NCI-H510A (cell line): ENCODE results near the gene VSIG4.
"Not testable (repeated sequence)": the region's sequence is repeated elsewhere in the genome, so short reads cannot be mapped to it uniquely, and the experiment has no call there.

Source experiments
- DNase-seq: peaks from one replicate; lab custom pipeline; 2025; lab: John Stamatoyannopoulos, UW

The VSIG4 gene

DNA sequence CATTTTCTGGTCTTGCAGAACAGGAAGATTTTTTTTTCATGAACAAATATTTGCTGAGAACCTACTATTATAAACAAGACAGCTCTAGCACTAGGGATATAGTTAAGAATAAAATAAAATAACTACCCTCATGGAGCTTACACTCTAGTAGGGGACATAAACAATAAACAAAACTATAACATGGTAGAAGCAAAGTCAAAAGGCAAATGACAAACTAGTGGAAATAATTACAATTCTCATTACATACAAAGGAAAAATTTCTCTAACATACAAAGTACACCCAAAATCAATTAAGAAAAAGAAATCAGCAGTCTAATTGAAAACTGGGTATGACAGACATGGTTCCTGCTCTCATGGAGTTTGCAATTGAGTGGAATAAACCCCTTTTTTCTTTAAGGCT, 32.0 kb downstream of the VSIG4 start:
- DNase-seq, result no peak

- no peak for DNase-seq
Observed at GRCh38 chrX:66005830-66006449, 33.9 kb downstream of the VSIG4 start.

- no peak for DNase-seq
Observed at GRCh38 chrX:66004928-66005829, 34.7 kb downstream of the VSIG4 start.

DNA sequence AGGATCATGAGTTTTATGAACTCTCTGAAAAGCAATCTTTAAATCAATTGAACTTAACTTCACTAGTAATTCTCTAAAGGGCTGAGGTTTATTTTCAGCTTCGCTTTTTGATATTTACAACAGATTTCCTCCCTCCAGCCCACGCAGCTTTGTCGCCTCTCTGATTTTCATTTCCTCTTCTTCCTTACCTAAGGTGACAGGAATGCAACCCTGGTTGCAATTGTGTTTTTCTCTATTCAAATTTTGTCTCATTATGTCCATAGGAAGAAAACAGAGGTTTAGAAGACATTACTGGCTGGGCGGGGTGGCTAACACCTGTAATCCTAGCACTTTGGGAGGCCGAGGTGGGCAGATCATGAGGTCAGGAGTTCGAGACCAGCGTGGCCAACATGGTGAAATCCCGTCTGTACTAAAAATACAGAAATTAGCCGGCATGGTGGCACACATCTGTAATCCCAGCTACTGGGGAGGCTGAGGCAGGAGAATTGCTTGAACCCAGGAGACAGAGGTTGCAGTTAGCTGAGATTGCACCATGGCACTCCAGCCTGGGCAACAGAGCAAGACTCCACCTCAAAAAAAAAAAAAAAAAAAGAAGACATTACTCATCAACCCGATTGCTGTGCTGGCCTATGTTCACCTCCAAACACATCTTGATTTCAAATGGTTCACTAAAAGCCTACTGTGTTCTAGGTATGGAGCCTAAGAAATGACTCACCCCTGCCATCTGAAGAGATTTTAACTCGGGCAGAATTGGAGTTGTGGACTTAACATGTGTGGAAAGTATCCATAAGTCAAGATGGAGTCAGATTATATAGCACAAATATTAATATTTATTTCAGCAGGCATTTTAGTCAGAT, 36.8 kb downstream of the VSIG4 start:
- no peak for DNase-seq

GRCh38 chrX:66001596-66001995, 38.3 kb downstream of the VSIG4 start:
- DNase-seq, result no peak

- DNase-seq, result no peak
Observed at GRCh38 chrX:66000628-66001272, 39.1 kb downstream of the VSIG4 start.

DNA sequence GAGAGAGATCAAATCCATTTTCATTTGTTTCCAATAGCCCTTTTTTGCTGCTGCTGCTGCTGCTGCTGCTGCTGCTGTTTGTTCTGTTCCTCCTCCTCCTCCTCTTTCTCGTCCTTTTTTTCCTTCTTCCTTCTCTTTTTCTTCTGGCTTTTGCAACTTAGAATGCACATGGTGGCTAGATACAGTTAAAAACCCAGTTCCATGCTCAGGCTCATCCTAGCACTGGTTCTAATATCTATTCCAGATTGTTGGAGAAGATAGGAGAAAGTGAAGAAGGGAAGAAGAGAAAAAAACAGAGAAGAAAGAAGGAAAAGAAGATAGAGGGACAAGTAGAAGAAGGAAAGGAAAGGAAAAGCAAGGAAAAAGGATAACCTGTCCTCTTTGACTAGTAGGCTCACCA, 39.7 kb downstream of the VSIG4 start:
- DNase-seq, result no peak

- no peak for DNase-seq
Observed at GRCh38 chrX:65999563-66000148, 40.2 kb downstream of the VSIG4 start.

DNA sequence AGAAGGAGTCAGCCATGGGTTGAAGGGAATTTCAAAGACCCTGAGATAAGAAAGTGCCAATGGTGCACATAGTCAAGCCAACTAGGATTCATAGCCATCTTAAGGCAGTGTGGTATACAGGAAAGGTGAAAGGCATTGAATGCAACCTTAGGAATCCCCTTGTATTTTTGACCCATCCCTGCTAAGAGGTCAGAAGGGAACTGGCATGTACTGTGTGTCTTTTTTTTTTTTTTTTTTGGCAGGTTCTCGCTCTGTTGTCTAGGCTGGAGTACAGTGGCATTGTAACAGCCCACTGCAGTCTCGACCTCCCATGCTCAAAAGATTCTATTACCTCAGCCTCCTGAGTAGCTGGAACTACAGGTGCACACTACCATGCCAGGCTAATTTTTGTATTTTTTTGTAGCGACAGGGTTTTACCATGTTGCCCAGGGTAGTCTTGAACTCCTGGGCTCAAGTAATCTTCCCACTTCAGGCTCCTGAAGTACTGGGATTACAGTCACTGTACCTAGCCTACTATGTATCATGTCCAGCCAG, 40.8 kb downstream of the VSIG4 start:
- no peak for DNase-seq

DNA sequence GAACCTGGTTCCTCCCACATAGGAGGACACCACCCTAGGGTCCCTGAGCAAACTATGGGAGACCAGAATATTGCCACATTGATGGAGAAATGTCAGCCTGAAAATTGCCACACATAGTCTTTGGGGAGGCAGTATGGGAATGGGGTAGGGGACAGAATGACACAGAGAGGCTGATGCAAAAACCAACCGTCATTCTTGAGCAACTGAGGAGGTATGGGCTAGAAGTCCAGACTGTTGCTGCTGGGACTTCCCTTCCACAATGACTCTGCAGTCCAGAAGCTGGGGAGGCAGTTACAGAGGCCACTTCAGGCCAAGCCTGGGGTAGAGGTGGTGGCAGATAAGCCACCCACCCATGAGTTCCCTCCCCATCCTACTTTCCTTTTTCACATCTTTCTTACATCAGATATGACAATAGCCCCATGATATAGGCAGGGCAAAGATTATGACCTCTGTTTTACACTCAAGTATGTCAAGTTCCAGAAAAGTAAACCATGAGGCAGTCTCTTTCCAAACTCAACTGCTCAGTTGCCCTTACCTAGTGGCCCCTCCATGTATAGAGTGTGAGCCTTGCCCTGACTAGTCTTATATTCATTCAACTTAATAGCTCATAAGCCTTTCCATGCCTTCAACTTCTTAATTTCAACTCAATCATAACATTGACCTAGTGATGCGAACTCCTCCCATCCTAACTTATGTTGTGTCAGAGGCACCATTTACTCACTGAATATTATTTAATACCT, 41.7 kb downstream of the VSIG4 start:
- DNase-seq, result no peak

- DNase-seq, result no peak
Observed at GRCh38 chrX:65994519-65995506, 45.1 kb downstream of the VSIG4 start.

DNA sequence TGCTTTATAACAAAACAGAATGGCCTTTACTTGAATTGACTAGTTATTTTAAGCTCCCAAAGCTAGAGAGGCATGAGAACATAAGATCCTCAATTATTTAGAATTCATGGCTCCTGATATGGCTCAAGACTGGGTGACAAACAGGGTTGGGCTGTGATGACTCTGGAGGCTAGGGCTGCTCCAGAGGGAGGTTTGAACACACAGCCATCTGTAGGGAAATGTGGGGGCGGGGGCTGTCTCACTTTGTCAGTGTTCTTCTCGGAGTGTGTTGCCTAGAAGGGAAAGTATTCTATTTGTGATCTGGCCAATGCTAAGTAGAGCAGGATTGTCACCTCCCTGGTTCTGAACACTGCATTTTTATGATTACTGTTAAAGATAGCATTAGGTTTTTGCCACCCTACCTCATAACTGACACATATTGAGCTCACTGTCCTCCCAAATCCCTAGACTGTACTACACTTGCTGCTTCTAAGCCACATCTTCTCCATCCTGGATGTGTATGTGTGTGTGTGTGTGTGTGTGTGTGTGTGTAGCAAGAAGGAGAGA, 45.9 kb downstream of the VSIG4 start:
- no peak for DNase-seq

DNA sequence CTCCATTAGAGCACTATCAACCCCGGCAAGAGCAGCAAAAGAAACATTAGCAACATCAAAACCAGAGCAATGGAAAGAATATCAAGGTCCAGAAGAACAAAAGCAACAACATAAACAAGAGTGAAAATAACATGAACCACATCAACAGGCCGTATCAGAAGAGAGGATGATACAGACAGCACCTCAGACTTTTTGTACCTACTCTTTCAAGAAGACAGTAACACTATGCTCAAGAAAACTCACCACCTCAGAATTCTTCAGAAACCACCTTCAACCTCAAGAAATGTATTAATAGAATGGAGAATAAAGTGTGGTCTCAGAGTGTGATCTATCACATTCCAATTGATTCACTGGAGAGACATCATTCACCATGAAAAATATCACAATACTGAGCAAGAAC, 46.5 kb downstream of the VSIG4 start:
- no peak for DNase-seq

GRCh38 chrX:65990702-65991101, 49.2 kb downstream of the VSIG4 start:
- DNase-seq, result no peak

DNA sequence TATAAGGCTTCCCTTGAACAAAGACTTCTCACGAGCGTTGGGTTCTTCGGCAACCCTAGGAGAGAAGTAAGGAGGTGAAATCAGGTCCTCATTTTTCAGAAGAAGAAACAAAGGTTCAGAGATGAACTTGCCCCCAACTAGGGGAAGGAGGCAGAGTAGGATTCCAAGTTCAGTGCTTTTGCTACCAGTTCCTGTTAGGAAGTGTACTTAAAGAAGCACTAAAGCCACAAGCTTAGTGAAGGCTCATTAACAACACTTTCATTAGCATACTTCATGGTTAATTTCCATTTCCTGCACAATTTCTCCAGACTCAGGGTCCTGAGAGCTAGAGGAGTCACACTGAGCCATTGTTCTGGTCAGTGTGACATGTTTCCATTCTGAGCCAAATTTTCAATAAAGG, 52.1 kb downstream of the VSIG4 start:
- DNase-seq, result no peak

- no peak for DNase-seq
Observed at GRCh38 chrX:65985922-65986588, 53.8 kb downstream of the VSIG4 start.

DNA sequence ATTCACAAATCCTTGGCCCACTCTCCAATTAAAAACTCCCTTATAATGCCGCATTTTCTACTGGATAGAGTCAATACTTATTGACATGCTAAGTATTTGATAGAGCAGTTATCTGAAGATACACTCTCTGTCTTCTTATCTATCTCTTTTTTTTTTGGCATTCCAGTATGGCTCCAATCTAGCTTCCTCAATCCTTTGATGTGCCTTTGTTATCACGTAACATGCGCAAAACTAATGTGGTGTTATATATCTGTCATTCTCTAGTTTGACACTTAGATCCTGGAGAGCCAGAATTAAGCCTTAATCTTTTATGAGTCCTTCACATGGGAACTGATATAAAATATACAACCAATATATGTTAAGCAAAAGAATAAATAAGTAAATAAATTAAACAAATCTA, 54.7 kb downstream of the VSIG4 start:
- no peak for DNase-seq

- not testable (repeated sequence) for DNase-seq
Observed at GRCh38 chrX:65977161-65977560, 62.7 kb downstream of the VSIG4 start.

GRCh38 chrX:65976161-65976560, 63.7 kb downstream of the VSIG4 start:
- no peak for DNase-seq
